HG03108 (cell line): ENCODE data around the gene APMAP.

ENCODE experiments used
- ATAC-seq: cut with Tn5 transposase; IDR thresholded peaks from one replicate; pipeline ENCODE4 v1.9.1; 2021; ENCODE audit warnings: moderate library complexity; ENCODE audit not compliant: unreplicated experiment

The APMAP gene

DNA sequence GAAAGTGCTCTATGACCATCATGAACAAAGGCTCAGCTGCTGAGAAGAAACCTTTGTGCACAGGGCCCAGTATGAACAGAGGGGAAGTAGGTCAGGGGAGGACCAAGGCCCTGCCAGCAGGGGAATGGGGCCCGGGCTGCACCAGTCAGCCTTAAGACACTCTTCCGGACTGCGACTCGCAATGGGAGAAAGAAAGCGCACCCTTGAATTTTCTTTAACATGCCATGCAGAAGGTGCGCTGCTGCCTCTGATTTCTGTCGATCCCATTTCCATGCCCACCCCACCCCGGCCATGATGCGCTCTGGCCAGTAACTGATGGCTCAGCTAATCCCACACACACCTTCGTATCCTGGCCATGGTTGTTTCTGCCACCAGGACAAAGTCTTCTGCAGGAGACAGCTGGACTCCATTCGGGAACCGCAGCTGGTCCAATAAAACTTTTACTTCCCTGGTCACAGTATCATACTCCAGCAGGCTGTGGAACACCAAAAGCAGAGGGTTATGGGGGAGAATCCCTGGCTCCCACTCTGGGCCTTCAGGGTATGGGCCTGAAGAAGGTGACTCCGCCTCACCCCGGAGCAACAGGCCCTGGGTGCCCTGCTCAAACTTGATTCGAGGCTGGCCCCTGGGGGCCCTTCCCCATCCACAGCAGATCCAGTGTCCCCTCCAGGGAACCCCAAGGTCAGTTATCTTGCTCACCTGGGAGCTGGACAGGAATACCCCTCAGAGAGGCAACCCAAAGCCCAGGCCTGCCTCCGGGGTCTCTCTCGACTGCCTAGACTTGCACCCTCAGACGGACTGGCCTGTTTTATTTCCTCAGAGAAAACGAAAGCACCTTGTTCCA is 23.1 kb downstream of the APMAP start:
- ATAC-seq, result no peak

DNA sequence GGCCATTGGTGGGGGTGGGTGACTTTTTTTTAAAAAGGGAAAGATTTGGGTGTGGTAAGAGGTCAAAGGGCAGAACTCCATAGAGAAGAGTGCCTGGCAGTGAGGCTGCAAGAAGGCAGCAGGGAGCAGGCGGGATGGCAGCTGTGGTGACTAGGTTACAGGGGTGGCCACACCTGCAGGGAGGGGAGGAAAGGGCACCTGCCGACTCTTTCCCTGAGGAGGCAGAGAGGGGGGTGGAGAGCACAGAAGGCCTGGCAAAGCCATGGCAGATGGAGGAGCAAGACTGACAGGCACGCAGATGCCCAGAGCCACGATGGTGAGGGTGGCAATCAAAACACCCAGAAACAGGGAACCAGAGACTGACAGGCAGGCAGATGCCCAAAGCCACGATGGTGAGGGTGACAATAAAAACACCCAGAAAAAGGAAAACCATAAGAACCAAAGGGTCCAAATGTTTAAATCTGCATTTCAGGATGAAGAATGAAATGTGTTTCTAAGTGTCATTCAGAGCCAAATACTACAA is 24.2 kb downstream of the APMAP start:
- no peak for ATAC-seq

- no peak for ATAC-seq
Measured at GRCh38 chr20:24966317-24967012, 26.1 kb downstream of the APMAP start.

DNA sequence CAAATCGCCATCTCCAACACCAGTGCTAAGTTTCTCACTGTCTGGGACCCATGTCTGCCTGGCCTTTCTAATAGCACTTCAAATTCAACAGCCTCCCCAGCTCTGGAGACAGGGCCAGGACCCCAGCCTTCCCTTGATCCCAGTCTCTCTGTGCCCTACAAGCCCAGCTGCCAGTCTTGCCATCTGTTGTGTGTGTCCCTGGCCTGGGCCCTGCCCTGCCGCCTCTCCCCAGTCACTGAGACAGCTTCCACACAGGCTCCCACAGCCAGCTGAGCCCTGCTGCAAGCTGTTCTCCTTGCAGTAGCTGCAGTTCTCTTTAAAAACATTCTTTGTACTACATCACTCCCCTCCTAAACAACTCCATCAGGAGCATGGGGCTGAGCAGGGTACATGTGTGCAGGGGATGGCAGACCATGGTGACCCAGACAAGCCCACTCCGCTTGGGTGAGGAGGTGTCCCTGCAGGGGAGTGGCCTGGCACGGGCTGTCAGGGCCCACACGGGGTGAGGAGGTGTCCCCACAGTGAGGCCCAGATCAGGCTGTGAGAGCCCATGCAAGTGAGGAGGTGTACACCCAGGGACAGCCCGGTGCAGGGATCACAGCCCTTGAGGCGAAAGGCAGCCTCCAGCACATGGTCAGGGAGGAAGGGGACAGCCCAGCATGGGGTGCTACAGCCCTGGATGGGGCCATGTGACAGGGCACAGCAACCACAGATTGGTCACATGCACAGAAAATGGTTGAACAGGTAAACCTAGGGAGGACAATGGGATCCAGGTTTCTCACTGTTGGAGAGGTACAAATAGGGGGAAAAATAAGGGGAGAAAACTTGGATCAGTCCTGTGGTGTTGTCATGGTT is 27.3 kb downstream of the APMAP start:
- ATAC-seq, result no peak

DNA sequence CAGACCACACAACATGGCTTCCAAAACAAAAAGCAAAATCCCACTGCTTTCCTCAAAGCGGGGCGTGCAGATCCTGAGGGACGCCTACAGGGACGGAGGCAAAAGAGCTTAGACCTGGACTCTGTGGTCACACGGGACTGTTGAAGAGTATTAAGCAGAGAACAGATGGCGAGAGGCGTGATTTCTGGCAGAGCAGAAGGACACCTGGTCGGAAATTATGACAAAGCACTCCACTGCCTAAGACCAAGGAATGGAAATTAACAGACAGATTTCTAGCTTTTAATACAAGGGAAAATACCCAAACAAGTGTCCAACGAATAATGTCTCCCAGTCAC is 28.1 kb downstream of the APMAP start:
- no peak for ATAC-seq

DNA sequence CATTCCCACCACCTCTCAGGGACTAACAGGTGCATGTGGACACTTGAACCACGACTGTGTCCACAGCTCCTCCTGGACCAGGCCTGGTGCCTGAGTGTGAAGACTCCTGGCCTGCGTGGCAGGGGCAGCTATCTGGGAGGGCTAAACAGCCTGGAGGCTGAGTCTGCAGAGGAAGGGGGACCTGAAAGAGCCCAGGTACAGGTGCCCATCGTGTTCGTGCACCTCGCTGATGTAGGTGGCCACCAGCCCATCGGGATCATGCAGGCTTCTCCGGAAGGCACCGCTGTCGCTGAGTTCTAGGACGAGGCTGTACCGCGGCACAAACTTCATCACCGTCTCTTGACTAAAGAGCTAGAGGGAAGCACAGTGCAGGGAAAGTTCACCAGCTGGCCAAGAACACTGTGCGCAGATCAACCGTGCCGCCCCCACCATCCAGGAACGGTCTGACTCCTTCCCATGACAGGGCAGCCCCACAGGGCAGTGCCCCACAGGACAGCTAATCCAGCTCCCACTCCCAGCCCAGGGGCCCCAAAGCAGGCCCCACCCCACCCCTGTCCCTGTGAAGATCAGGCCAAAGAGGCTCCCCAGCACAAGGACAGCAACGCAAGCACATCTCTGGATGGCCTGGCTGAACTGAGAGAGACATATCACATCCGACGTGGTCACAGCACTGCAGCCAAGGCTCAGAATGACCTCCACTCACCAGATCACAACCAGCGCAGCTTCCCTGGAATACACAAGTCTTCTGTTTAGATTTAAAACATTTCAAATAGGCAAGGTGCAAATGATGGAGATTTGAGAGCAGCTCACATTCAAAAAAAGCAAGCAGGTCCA is 28.7 kb downstream of the APMAP start:
- ATAC-seq, result no peak

- ATAC-seq, result no peak
Measured at GRCh38 chr20:24962510-24962909, 30.0 kb downstream of the APMAP start.

- ATAC-seq, result no peak
Measured at GRCh38 chr20:24962182-24962492, 30.4 kb downstream of the APMAP start.

GRCh38 chr20:24961384-24962181 is 31.0 kb downstream of the APMAP start:
- no peak for ATAC-seq

GRCh38 chr20:24960861-24961260 is 31.7 kb downstream of the APMAP start:
- no peak for ATAC-seq

GRCh38 chr20:24960302-24960801 is 32.2 kb downstream of the APMAP start:
- no peak for ATAC-seq

DNA sequence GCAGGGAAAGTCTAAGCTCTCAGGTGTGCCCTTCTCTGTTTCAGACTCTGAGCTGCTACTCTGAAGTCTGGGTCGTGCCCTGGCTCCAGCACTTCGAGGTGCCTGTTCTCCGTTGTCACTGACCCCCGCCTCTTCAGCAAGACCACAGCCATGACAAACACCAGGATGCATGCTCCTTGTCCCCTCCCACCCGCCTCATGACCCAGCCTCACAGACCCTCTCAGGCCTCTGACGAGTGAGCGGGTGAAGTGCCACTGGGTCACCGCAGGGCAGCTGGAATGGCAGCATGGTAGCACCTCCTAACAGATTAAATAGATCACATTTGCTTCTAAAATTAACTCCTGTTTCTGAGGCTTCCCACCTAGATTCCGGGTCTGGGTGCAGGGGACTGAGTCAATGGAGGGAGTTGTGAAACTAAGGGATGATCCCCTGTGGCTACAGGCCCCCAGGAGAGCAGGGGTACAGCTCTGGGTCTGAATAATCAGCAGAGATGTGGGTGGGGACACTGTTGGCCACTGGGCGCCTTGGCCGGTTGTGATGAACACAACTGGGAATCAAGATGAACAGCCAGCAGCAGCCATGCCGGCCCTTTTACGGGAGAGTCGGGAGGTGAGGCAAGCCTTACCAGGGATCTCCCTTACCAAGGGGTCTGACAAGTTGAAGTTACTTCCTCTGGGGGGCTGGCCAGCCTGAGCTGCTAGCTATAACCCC is 32.8 kb downstream of the APMAP start:
- no peak for ATAC-seq

- ATAC-seq, result no peak
Measured at GRCh38 chr20:24958506-24959385, 33.8 kb downstream of the APMAP start.

- no peak for ATAC-seq
Measured at GRCh38 chr20:24957326-24958016, 35.1 kb downstream of the APMAP start.

- no peak for ATAC-seq
Measured at GRCh38 chr20:24956001-24956841, 36.3 kb downstream of the APMAP start.

DNA sequence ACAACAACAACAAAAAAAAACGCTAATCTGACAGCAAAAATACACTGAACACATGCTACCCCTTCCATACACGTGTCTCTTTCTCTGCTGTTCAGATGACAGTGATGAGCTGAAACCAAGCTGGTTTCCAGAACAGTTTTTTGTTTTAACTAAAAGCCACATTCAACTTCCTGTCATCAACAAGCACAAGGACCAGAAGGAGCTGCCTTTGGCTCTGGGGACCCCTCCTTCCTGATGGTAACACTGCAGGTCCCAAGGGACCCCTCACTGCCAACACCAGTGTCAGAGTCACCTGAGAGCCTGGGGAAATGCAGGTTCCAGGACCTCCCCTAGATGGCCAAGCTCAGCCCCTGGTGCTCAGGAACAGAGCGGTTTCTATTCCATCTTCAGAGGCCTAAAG is 37.5 kb downstream of the APMAP start:
- peak; percentile 88 for ATAC-seq

DNA sequence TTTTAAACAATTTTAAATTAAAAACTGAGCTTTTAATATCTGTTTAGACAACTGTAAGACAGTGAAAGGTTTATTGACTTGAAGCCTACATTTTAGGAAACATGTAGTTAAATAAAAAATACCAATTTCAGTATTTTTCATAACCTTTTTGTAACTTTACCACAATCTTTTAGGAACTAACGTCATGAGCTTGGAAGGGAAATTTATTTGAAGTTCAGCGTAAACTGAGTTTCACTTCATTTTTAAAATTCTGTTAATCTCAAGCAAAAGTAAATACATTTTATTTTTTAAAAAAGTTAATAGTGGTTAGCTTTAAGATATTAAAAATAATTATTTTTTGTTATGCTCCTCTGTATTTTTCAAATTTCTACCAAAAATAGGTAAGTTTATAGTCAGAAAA is 38.0 kb downstream of the APMAP start:
- ATAC-seq, result no peak
